ENCODE data around the gene GEMIN8.

Gene GEMIN8

GRCh38 chrX:14032406-14032805 lies 2.7 kb upstream of the GEMIN8 start:
- POLR2A ChIA-PET: no interaction called here

GRCh38 chrX:14030174-14030530 lies 460 bp upstream of the GEMIN8 start:
- H3K9me3 ChIP-seq (ENCODE audit: control insufficient read depth, insufficient read depth, low read depth, low read length): no peaks in the 10 kb centered on the region
- peak overlapping the region; percentile 51 for H3K4me3 ChIP-seq (ENCODE audit: low read depth, low read length)
- ChIA-PET CTCF (interaction anchor here (0.7 to 2.7 kb wide), 5 partner anchors 96 to 1258 kb away, joined by 4 to 16 read pairs (median 5); no protein-coding TSS in a partner anchor), POLR2A (interaction anchor here (0.6 to 3.2 kb wide), 7 partner anchors 22 to 855 kb away, joined by 3 to 14 read pairs (median 4); partner anchors contain the start of genes OFD1 and TRAPPC2)
- TF ChIP-seq ZNF501 (tag by site-specific recombination; IDR thresholded peaks at IDR 0.05) (0 out of 2 replicates have a peak, but pooled peaks have one; percentile 0), ZNF654 (tag by site-specific recombination; IDR thresholded peaks at IDR 0.05; ENCODE audit: low read depth) (peak; percentile 1; the same call in 1 of the 2 replicates), ZNF140 (tag by site-specific recombination; IDR thresholded peaks at IDR 0.05) (no peak), KLF1 (tag by site-specific recombination; IDR thresholded peaks at IDR 0.05) (no peak), PRDM1 (tag by site-specific recombination; IDR thresholded peaks at IDR 0.05) (peak; percentile 91), ZNF366 (tag by site-specific recombination; conservative IDR thresholded peaks at IDR 0.05) (no peak), ZNF335 (tag by site-specific recombination; conservative IDR thresholded peaks at IDR 0.05) (peak; percentile 41), ZNF2 (tag by site-specific recombination; IDR thresholded peaks at IDR 0.05) (peak; percentile 3; the same call in 1 of the 2 replicates)
- TF ChIP-seq, protein P1, sequence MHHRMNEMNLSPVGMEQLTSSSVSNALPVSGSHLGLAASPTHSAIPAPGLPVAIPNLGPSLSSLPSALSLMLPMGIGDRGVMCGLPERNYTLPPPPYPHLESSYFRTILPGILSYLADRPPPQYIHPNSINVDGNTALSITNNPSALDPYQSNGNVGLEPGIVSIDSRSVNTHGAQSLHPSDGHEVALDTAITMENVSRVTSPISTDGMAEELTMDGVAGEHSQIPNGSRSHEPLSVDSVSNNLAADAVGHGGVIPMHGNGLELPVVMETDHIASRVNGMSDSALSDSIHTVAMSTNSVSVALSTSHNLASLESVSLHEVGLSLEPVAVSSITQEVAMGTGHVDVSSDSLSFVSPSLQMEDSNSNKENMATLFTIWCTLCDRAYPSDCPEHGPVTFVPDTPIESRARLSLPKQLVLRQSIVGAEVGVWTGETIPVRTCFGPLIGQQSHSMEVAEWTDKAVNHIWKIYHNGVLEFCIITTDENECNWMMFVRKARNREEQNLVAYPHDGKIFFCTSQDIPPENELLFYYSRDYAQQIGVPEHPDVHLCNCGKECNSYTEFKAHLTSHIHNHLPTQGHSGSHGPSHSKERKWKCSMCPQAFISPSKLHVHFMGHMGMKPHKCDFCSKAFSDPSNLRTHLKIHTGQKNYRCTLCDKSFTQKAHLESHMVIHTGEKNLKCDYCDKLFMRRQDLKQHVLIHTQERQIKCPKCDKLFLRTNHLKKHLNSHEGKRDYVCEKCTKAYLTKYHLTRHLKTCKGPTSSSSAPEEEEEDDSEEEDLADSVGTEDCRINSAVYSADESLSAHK (tag by site-specific recombination; IDR thresholded peaks at IDR 0.05): no peak
- TF ChIP-seq, protein P2, sequence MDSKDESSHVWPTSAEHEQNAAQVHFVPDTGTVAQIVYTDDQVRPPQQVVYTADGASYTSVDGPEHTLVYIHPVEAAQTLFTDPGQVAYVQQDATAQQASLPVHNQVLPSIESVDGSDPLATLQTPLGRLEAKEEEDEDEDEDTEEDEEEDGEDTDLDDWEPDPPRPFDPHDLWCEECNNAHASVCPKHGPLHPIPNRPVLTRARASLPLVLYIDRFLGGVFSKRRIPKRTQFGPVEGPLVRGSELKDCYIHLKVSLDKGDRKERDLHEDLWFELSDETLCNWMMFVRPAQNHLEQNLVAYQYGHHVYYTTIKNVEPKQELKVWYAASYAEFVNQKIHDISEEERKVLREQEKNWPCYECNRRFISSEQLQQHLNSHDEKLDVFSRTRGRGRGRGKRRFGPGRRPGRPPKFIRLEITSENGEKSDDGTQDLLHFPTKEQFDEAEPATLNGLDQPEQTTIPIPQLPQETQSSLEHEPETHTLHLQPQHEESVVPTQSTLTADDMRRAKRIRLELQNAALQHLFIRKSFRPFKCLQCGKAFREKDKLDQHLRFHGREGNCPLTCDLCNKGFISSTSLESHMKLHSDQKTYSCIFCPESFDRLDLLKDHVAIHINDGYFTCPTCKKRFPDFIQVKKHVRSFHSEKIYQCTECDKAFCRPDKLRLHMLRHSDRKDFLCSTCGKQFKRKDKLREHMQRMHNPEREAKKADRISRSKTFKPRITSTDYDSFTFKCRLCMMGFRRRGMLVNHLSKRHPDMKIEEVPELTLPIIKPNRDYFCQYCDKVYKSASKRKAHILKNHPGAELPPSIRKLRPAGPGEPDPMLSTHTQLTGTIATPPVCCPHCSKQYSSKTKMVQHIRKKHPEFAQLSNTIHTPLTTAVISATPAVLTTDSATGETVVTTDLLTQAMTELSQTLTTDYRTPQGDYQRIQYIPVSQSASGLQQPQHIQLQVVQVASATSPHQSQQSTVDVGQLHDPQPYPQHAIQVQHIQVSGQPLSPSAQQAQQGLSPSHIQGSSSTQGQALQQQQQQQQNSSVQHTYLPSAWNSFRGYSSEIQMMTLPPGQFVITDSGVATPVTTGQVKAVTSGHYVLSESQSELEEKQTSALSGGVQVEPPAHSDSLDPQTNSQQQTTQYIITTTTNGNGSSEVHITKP (tag by site-specific recombination; IDR thresholded peaks at IDR 0.05): peak; percentile 93
- TF ChIP-seq, protein P3, sequence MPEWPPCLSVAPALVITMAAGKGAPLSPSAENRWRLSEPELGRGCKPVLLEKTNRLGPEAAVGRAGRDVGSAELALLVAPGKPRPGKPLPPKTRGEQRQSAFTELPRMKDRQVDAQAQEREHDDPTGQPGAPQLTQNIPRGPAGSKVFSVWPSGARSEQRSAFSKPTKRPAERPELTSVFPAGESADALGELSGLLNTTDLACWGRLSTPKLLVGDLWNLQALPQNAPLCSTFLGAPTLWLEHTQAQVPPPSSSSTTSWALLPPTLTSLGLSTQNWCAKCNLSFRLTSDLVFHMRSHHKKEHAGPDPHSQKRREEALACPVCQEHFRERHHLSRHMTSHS (tag by site-specific recombination; IDR thresholded peaks at IDR 0.05): no peak
- TF ChIP-seq, protein P4, sequence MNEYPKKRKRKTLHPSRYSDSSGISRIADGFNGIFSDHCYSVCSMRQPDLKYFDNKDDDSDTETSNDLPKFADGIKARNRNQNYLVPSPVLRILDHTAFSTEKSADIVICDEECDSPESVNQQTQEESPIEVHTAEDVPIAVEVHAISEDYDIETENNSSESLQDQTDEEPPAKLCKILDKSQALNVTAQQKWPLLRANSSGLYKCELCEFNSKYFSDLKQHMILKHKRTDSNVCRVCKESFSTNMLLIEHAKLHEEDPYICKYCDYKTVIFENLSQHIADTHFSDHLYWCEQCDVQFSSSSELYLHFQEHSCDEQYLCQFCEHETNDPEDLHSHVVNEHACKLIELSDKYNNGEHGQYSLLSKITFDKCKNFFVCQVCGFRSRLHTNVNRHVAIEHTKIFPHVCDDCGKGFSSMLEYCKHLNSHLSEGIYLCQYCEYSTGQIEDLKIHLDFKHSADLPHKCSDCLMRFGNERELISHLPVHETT (tag by site-specific recombination; IDR thresholded peaks at IDR 0.05): no peak
- peaks cover 17% of the 10 kb centered on the region for H3K4me1 ChIP-seq (ENCODE audit: control insufficient read depth, insufficient read depth, low read length)
- peak overlapping the region; percentile 91 for H3K27ac ChIP-seq (ENCODE audit: extremely low read depth, low read depth, low read length)
- no peaks in the 10 kb centered on the region for H3K36me3 ChIP-seq (ENCODE audit: control insufficient read depth in 2 of 2, insufficient read depth in 1 of 2, low read length in 2 of 2)

More at GRCh38 chrX:14032406-14032805, 2.7 kb upstream of the GEMIN8 start:
- no peaks in the 10 kb centered on the region for H3K9me3 ChIP-seq (ENCODE audit: control insufficient read depth, insufficient read depth, low read depth, low read length)
- TF ChIP-seq ZNF274 (IDR thresholded peaks at IDR 0.05; ENCODE audit: low read length) (no peak), ZNF274 (tag by site-specific recombination; IDR thresholded peaks at IDR 0.05; ENCODE audit: borderline replicate concordance) (no peak), ZNF433 (tag by site-specific recombination; IDR thresholded peaks at IDR 0.05; ENCODE audit: low read depth) (no peak), ZNF501 (tag by site-specific recombination; IDR thresholded peaks at IDR 0.05) (0 out of 2 replicates have a peak, but pooled peaks have one; percentile 30), ZBTB20 (tag by site-specific recombination; IDR thresholded peaks at IDR 0.05) (peak; percentile 44), BCL11A (tag by site-specific recombination; IDR thresholded peaks at IDR 0.05; ENCODE audit: low read depth) (no peak), ZNF692 (tag by site-specific recombination; IDR thresholded peaks at IDR 0.05) (peak; percentile 18; the same call in 1 of the 2 replicates), ZNF654 (tag by site-specific recombination; IDR thresholded peaks at IDR 0.05; ENCODE audit: low read depth) (peak; percentile 94), ZNF660 (tag by site-specific recombination; IDR thresholded peaks at IDR 0.05) (peak; percentile 85), EGR2 (tag by site-specific recombination; IDR thresholded peaks at IDR 0.05; ENCODE audit: low read depth) (no peak), ZNF16 (tag by site-specific recombination; IDR thresholded peaks at IDR 0.05; ENCODE audit: low read depth) (no peak)
- TF ChIP-seq, protein P5, sequence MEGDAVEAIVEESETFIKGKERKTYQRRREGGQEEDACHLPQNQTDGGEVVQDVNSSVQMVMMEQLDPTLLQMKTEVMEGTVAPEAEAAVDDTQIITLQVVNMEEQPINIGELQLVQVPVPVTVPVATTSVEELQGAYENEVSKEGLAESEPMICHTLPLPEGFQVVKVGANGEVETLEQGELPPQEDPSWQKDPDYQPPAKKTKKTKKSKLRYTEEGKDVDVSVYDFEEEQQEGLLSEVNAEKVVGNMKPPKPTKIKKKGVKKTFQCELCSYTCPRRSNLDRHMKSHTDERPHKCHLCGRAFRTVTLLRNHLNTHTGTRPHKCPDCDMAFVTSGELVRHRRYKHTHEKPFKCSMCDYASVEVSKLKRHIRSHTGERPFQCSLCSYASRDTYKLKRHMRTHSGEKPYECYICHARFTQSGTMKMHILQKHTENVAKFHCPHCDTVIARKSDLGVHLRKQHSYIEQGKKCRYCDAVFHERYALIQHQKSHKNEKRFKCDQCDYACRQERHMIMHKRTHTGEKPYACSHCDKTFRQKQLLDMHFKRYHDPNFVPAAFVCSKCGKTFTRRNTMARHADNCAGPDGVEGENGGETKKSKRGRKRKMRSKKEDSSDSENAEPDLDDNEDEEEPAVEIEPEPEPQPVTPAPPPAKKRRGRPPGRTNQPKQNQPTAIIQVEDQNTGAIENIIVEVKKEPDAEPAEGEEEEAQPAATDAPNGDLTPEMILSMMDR (tag by site-specific recombination; IDR thresholded peaks at IDR 0.05): peak; percentile 61; the same call in 1 of the 2 replicates
- H3K27ac ChIP-seq (ENCODE audit: extremely low read depth, low read depth, low read length): no peak overlapping the region
- CTCF ChIA-PET: interaction anchor here (0.6 to 4.4 kb wide), 20 partner anchors 9 to 1459 kb away, joined by 3 to 50 read pairs (median 4); no protein-coding TSS in a partner anchor
- H3K36me3 ChIP-seq (ENCODE audit: control insufficient read depth in 2 of 2, insufficient read depth in 1 of 2, low read length in 2 of 2): no peaks in the 10 kb centered on the region
- no peak overlapping the region for H3K4me3 ChIP-seq (ENCODE audit: low read depth, low read length)
- peaks cover 17% of the 10 kb centered on the region for H3K4me1 ChIP-seq (ENCODE audit: control insufficient read depth, insufficient read depth, low read length)
